ENCODE results near the gene R3HCC1L.

R3HCC1L gene

DNA sequence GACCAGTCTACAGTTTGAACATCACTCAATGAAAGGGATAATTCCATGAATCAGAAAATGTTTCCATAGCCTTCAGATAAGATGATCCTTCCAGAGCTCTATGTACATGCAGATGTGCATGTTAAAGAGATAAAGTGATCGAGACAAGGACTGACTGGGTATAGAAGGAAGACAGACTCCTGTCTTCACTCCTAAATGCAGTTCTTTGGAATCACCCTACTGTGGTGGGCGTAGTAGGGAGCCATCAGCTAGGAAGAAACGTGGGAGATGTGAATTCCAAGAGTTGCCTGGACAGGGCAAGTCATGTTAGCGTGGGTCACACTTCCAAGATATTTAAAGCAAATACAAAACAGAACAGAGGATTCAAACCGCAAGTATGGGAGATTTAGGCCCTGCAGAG lies 109.7 kb downstream of the R3HCC1L start:
- H3K36me3 ChIP-seq: peaks cover 47% of the 10 kb centered on the region

DNA sequence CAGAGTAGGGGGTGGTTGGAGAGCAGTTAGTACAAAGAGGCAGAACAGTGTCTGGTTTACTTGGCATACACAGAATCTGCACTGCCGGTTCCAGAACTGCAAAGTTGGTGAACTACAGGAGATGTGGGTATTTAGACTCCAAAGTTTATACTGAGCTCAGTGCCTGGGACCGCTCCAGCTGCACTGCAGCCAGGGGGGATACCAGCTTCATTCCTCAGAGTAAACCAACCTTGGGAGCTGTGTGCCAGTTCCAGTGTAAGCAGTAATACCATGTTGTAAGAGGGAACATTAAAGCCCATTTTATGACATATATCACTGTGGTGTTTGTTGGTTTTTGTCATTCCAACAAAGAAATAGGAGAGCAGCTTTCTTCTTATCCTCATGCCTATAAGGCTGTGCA lies 110.1 kb downstream of the R3HCC1L start:
- H3K9me3 ChIP-seq (ENCODE audit: severe bottlenecking): no peaks in the 10 kb centered on the region
- H3K27ac ChIP-seq: no peak overlapping the region
- no peak for DNase-seq
- H3K4me3 ChIP-seq (ENCODE audit: low read depth, low read length): no peak overlapping the region
- H3K36me3 ChIP-seq: peaks cover 52% of the 10 kb centered on the region
- no peaks in the 10 kb centered on the region for H3K27me3 ChIP-seq (ENCODE audit: insufficient read depth, low read depth, severe bottlenecking)
- TF ChIP-seq, protein P1, sequence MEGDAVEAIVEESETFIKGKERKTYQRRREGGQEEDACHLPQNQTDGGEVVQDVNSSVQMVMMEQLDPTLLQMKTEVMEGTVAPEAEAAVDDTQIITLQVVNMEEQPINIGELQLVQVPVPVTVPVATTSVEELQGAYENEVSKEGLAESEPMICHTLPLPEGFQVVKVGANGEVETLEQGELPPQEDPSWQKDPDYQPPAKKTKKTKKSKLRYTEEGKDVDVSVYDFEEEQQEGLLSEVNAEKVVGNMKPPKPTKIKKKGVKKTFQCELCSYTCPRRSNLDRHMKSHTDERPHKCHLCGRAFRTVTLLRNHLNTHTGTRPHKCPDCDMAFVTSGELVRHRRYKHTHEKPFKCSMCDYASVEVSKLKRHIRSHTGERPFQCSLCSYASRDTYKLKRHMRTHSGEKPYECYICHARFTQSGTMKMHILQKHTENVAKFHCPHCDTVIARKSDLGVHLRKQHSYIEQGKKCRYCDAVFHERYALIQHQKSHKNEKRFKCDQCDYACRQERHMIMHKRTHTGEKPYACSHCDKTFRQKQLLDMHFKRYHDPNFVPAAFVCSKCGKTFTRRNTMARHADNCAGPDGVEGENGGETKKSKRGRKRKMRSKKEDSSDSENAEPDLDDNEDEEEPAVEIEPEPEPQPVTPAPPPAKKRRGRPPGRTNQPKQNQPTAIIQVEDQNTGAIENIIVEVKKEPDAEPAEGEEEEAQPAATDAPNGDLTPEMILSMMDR (IDR thresholded peaks at IDR 0.05; ENCODE audit: low read depth, low read length): no peak

More for the DNA sequence above, 109.7 kb downstream of the R3HCC1L start:
- no peak overlapping the region for H3K4me3 ChIP-seq (ENCODE audit: low read depth, low read length)
- H3K9me3 ChIP-seq (ENCODE audit: severe bottlenecking): no peaks in the 10 kb centered on the region
- no peaks in the 10 kb centered on the region for H3K27me3 ChIP-seq (ENCODE audit: insufficient read depth, low read depth, severe bottlenecking)
- no peak overlapping the region for H3K27ac ChIP-seq
- DNase-seq: no peak
- TF ChIP-seq, protein P1 (IDR thresholded peaks at IDR 0.05; ENCODE audit: low read depth, low read length): no peak

DNA sequence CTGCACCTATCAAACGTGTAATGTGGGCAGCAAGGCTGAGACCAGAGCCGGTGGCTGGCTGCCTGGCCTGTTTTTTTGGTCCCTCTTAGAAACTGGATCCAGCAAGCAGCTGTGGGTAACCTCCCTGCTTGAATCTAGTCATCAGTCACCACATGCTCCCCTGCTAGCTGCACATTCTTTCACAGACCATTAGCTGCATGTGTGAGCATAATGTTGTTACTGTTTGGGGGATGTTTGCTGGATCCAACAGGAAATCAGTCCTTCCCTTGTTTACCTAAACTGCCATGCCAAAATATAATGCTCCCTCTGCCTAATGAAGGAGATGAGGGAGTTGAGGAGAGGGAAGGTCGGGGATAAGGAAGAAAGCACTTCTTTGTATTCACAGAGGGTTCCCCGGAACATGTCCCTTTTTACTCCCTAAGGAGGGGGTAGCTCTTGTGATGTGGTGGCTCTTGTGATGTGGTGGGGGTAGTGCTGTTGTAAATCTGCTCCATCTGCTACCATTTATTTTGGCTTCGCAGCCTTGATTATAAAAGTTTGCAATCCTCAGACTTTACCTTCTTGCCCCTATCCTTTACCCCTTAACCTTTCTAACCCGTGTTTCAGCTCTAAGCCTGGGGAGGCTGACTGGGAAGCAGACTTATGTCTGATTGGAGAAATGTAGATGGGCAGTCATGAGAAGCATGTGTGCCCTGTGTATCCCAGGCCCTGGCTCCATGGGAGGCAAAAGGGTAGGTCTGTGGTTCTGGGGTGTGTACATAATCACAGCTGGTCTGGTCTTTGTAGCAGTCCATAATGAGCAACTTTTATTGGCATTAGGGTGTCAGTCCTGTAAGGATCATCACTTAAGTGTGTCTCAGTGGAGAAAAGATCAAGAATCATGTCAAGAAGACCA lies 112.7 kb downstream of the R3HCC1L start:
- Histone ChIP-seq H3K9me3 (ENCODE audit: severe bottlenecking) (no peaks in the 10 kb centered on the region), H3K27ac (no peak overlapping the region), H3K4me3 (ENCODE audit: low read depth, low read length) (no peak overlapping the region), H3K27me3 (ENCODE audit: insufficient read depth, low read depth, severe bottlenecking) (no peaks in the 10 kb centered on the region), H3K36me3 (peaks cover 74% of the 10 kb centered on the region)
- TF ChIP-seq, protein P1 (IDR thresholded peaks at IDR 0.05; ENCODE audit: low read depth, low read length): no peak
- no peak for DNase-seq

DNA sequence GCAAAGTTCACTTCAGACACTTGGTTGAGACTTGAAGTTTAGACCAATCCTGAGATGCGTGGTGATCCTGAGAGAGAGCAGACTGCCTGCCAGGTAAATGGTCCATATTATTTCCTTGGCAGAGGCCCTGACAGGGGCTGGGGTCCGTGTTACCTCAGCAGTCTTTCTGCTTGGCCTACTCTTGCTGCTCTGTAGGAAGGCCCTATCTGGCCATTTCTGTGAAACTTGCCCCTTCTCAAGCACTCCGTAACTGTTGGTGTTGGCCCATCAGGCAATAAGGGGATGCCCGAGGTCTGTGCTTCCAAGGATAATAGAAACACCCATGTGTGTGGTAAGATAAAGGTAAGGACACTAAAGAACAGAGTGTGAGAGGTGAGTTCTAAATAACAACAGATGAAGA lies 113.6 kb downstream of the R3HCC1L start:
- Histone ChIP-seq H3K4me3 (ENCODE audit: low read depth, low read length) (no peak overlapping the region), H3K36me3 (peaks cover 82% of the 10 kb centered on the region), H3K27me3 (ENCODE audit: insufficient read depth, low read depth, severe bottlenecking) (no peaks in the 10 kb centered on the region), H3K9me3 (ENCODE audit: severe bottlenecking) (no peaks in the 10 kb centered on the region), H3K27ac (no peak overlapping the region)
- no peak for DNase-seq
- TF ChIP-seq, protein P1 (IDR thresholded peaks at IDR 0.05; ENCODE audit: low read depth, low read length): no peak

DNA sequence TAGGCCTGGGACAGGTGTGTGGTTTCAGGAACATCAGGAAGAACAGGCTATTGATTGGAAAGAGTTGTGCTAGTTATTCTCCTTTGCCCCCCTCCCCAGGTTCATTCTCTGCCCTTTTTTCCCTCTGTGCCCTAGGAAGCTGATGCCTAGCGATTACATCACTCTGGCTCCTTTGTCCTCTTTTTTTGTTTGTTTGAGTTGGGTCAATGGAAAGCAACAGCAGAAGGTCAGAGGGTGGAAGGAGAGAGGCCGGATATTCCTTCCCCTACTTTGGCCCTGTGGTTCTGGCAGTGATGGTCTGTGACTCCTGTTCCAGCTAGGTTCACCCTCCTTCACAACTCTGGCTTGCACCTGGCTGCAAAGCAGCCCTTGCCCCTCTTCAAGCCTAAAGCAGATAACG lies 114.7 kb downstream of the R3HCC1L start:
- H3K36me3 ChIP-seq: peaks cover 88% of the 10 kb centered on the region
- no peaks in the 10 kb centered on the region for H3K9me3 ChIP-seq (ENCODE audit: severe bottlenecking)
- H3K27ac ChIP-seq: no peak overlapping the region
- DNase-seq: no peak
- H3K4me3 ChIP-seq (ENCODE audit: low read depth, low read length): no peak overlapping the region
- no peaks in the 10 kb centered on the region for H3K27me3 ChIP-seq (ENCODE audit: insufficient read depth, low read depth, severe bottlenecking)
- TF ChIP-seq, protein P1 (IDR thresholded peaks at IDR 0.05; ENCODE audit: low read depth, low read length): no peak

Data from WERI-Rb-1 (cell line).